ENCODE data around the gene SCG3.

DNA sequence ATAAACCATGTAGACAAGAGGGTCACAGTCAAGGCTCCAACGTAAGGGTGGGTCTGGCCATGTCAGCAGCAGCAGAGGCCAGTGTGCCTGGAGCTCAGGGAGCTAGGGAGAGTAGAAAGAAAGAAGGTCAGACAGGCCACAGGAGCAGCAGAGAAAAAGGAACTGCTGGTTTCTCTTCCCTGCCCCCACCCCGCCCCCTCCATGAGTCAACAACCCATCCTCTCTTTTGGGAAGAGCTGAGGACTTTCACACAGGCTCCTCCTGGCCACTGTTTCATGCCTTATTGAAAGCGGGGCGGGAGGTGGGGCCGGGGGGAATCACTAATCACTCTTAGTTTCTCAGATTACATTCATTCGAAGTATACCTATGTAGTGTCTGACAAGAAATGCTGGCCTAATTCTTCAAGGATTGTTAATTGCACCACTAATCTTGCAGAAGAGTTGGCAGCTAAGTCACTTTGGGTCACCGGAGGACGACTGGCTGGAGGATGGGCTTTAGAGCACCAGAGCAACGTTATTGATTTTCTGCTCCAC is 9.1 kb upstream of the SCG3 start:
- no peak for TF ChIP-seq POLR2A (IDR thresholded peaks at IDR 0.05)
- TF ChIP-seq, protein P1, sequence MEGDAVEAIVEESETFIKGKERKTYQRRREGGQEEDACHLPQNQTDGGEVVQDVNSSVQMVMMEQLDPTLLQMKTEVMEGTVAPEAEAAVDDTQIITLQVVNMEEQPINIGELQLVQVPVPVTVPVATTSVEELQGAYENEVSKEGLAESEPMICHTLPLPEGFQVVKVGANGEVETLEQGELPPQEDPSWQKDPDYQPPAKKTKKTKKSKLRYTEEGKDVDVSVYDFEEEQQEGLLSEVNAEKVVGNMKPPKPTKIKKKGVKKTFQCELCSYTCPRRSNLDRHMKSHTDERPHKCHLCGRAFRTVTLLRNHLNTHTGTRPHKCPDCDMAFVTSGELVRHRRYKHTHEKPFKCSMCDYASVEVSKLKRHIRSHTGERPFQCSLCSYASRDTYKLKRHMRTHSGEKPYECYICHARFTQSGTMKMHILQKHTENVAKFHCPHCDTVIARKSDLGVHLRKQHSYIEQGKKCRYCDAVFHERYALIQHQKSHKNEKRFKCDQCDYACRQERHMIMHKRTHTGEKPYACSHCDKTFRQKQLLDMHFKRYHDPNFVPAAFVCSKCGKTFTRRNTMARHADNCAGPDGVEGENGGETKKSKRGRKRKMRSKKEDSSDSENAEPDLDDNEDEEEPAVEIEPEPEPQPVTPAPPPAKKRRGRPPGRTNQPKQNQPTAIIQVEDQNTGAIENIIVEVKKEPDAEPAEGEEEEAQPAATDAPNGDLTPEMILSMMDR (IDR thresholded peaks at IDR 0.05), result no peak
- TF ChIP-seq POLR2AphosphoS5 (IDR thresholded peaks at IDR 0.05), result no peak
